NCI-H146 treated with DMSO at 0.1 percent for 48 hours (cell line): ENCODE measurements around the gene POLG2.
A peak's percentile ranks its signal among the peaks of the same experiment; 100 is the strongest.

Source experiments
- DNase-seq: peaks from one replicate; lab custom pipeline; 2025; ENCODE audit not compliant: unreplicated experiment; lab: John Stamatoyannopoulos, UW

POLG2 gene

GRCh38 chr17:64496786-64497564, at the start of gene POLG2:
Gene POLG2, minus strand, starts transcription at chr17:64497054. Its CDS starts 86 bp downstream, at chr17:64496968.
- peak; percentile 79 for DNase-seq

GRCh38 chr17:64544742-64545141, 47.9 kb upstream of the POLG2 start:
- no peak for DNase-seq

- DNase-seq = no peak
Observed at GRCh38 chr17:64540118-64540776, 43.4 kb upstream of the POLG2 start.

- no peak for DNase-seq
Observed at GRCh38 chr17:64538508-64539130, 41.8 kb upstream of the POLG2 start.

- DNase-seq = no peak
Observed at GRCh38 chr17:64537488-64537887, 40.6 kb upstream of the POLG2 start.

- no peak for DNase-seq
Observed at GRCh38 chr17:64536913-64537312, 40.1 kb upstream of the POLG2 start.

GRCh38 chr17:64535357-64535756, 38.5 kb upstream of the POLG2 start:
- DNase-seq = no peak

- no peak for DNase-seq
Observed at GRCh38 chr17:64534187-64534586, 37.3 kb upstream of the POLG2 start.

- no peak for DNase-seq
Observed at GRCh38 chr17:64533784-64534183, 36.9 kb upstream of the POLG2 start.

GRCh38 chr17:64532409-64532808, 35.6 kb upstream of the POLG2 start:
- no peak for DNase-seq

- no peak for DNase-seq
Observed at GRCh38 chr17:64531955-64532371, 35.1 kb upstream of the POLG2 start.

- DNase-seq = no peak
Observed at GRCh38 chr17:64529221-64529620, 32.4 kb upstream of the POLG2 start.

GRCh38 chr17:64527914-64528313, 31.1 kb upstream of the POLG2 start:
- no peak for DNase-seq

- no peak for DNase-seq
Observed at GRCh38 chr17:64520359-64520758, 23.5 kb upstream of the POLG2 start.

- DNase-seq = no peak
Observed at GRCh38 chr17:64519601-64520000, 22.7 kb upstream of the POLG2 start.

GRCh38 chr17:64515829-64516228, 19.0 kb upstream of the POLG2 start:
- no peak for DNase-seq

- no peak for DNase-seq
Observed at GRCh38 chr17:64515419-64515818, 18.6 kb upstream of the POLG2 start.

GRCh38 chr17:64509179-64509578, 12.3 kb upstream of the POLG2 start:
- DNase-seq = no peak

GRCh38 chr17:64508683-64509082, 11.8 kb upstream of the POLG2 start:
- no peak for DNase-seq

GRCh38 chr17:64507413-64507782, 10.5 kb upstream of the POLG2 start:
- DNase-seq = peak; percentile 71

GRCh38 chr17:64506576-64507412, 9.9 kb upstream of the POLG2 start, which contains the start of gene CEP95:
Gene CEP95, plus strand, starts transcription at chr17:64506977. Its CDS starts 121 bp downstream, at chr17:64507098.
- DNase-seq = peak; percentile 87
